HEK293 (cell line): Measurements from ENCODE around the gene TMEM61.

Source experiments
- EGR2 ChIP-seq: fragments of 450-650 bp; formaldehyde crosslinking; IDR thresholded peaks from 2 replicates; pipeline ENCODE4 v1.5.1; 2016; ENCODE audit warnings: low read depth, missing biosample characterization, missing genetic modification characterization
- FEZF1 ChIP-seq: fragments of 450-650 bp; formaldehyde crosslinking; IDR thresholded peaks from 2 replicates; pipeline ENCODE4 v1.5.1; 2016; ENCODE audit warnings: missing biosample characterization, missing genetic modification characterization
- HOXD13 ChIP-seq: sonication (generic); formaldehyde crosslinking; IDR thresholded peaks from 2 replicates; pipeline ENCODE4 v1.8.0; 2022; ENCODE audit warnings: missing genetic modification reagents, borderline replicate concordance
- MEIS1 ChIP-seq: sonication (generic); formaldehyde crosslinking; IDR thresholded peaks from 2 replicates; pipeline ENCODE4 v1.8.1; 2022; ENCODE audit warnings: missing genetic modification reagents, mild to moderate bottlenecking, borderline replicate concordance
- PRDM1 ChIP-seq: fragments of 450-650 bp; formaldehyde crosslinking; IDR thresholded peaks from 2 replicates; pipeline ENCODE4; 2016; ENCODE audit warnings: missing biosample characterization, missing genetic modification characterization
- SP7 ChIP-seq: fragments of 450-650 bp; formaldehyde crosslinking; IDR thresholded peaks from 2 replicates; pipeline ENCODE4 v1.5.1; 2016; ENCODE audit warnings: missing biosample characterization, missing genetic modification characterization
- ZFHX2 ChIP-seq: fragments of 450-650 bp; formaldehyde crosslinking; conservative IDR thresholded peaks from 2 replicates; pipeline ENCODE4 v1.5.1; 2016; ENCODE audit warnings: missing biosample characterization, missing genetic modification characterization
- ZNF10 ChIP-seq: fragments of 450-650 bp; formaldehyde crosslinking; IDR thresholded peaks from 2 replicates; pipeline ENCODE4 v1.5.1; 2017; ENCODE audit warnings: missing biosample characterization, missing genetic modification characterization
- ZNF121 ChIP-seq: fragments of 450-650 bp; formaldehyde crosslinking; IDR thresholded peaks from 2 replicates; pipeline ENCODE4 v1.5.1; 2016; ENCODE audit warnings: missing biosample characterization, missing genetic modification characterization
- ZNF561 ChIP-seq: fragments of 450-650 bp; IDR thresholded peaks from 2 replicates; pipeline ENCODE4 v1.5.1; 2018; ENCODE audit warnings: missing biosample characterization, missing genetic modification characterization, borderline replicate concordance
- ZNF600 ChIP-seq: fragments of 450-650 bp; formaldehyde crosslinking; IDR thresholded peaks from 2 replicates; pipeline ENCODE4 v1.5.1; 2016; ENCODE audit warnings: missing biosample characterization, missing genetic modification characterization
- ZNF626 ChIP-seq: fragments of 450-650 bp; sonication (Bioruptor Pico); formaldehyde crosslinking; IDR thresholded peaks from 2 replicates; pipeline ENCODE4 v1.5.1; 2018; ENCODE audit warnings: missing biosample characterization, missing genetic modification characterization, inconsistent platforms
- ZNF654 ChIP-seq: fragments of 450-650 bp; formaldehyde crosslinking; IDR thresholded peaks from 2 replicates; pipeline ENCODE4 v1.5.1; 2016; ENCODE audit warnings: low read depth, missing biosample characterization, missing genetic modification characterization
- ZSCAN30 ChIP-seq: fragments of 450-650 bp; IDR thresholded peaks from 2 replicates; pipeline ENCODE4 v1.5.1; 2018; ENCODE audit warnings: missing biosample characterization, mild to moderate bottlenecking, missing genetic modification characterization, moderate library complexity
- ZXDB ChIP-seq: fragments of 450-650 bp; formaldehyde crosslinking; IDR thresholded peaks from 2 replicates; pipeline ENCODE4 v1.5.1; 2016; ENCODE audit warnings: missing biosample characterization, missing genetic modification characterization
- TF ChIP-seq, protein P1 (sequence below): fragments of 450-650 bp; formaldehyde crosslinking; IDR thresholded peaks from 2 replicates; pipeline ENCODE4 v1.5.1; 2016; ENCODE audit warnings: missing biosample characterization, missing genetic modification characterization
- TF ChIP-seq, protein P2 (sequence below): fragments of 450-650 bp; formaldehyde crosslinking; IDR thresholded peaks from 2 replicates; pipeline ENCODE4 v1.5.1; 2016; ENCODE audit warnings: missing biosample characterization, missing genetic modification characterization
- TF ChIP-seq, protein P3 (sequence below): fragments of 450-650 bp; formaldehyde crosslinking; IDR thresholded peaks from 2 replicates; pipeline ENCODE4 v1.5.1; 2016; ENCODE audit warnings: missing biosample characterization, missing genetic modification characterization
- TF ChIP-seq, protein P4 (sequence below): fragments of 450-650 bp; formaldehyde crosslinking; conservative IDR thresholded peaks from 2 replicates; pipeline ENCODE4 v1.5.1; 2016; ENCODE audit warnings: low read depth, missing biosample characterization, missing genetic modification characterization
- TF ChIP-seq, protein P5 (sequence below): fragments of 450-650 bp; formaldehyde crosslinking; IDR thresholded peaks from 2 replicates; pipeline ENCODE4 v1.5.1; 2016; ENCODE audit warnings: missing biosample characterization, missing genetic modification characterization
- TF ChIP-seq, protein P6 (sequence below): fragments of 450-650 bp; formaldehyde crosslinking; IDR thresholded peaks from 2 replicates; pipeline ENCODE4 v1.5.1; 2016; ENCODE audit warnings: missing biosample characterization, missing genetic modification characterization, borderline replicate concordance
- TF ChIP-seq, protein P7 (sequence below): fragments of 450-650 bp; formaldehyde crosslinking; IDR thresholded peaks from 2 replicates; pipeline ENCODE4 v1.5.1; 2016; ENCODE audit warnings: missing biosample characterization, missing genetic modification characterization
- TF ChIP-seq, protein P8 (sequence below): fragments of 450-650 bp; formaldehyde crosslinking; IDR thresholded peaks from 2 replicates; pipeline ENCODE4 v1.5.1; 2016; ENCODE audit warnings: missing biosample characterization, missing genetic modification characterization

The TMEM61 gene

DNA sequence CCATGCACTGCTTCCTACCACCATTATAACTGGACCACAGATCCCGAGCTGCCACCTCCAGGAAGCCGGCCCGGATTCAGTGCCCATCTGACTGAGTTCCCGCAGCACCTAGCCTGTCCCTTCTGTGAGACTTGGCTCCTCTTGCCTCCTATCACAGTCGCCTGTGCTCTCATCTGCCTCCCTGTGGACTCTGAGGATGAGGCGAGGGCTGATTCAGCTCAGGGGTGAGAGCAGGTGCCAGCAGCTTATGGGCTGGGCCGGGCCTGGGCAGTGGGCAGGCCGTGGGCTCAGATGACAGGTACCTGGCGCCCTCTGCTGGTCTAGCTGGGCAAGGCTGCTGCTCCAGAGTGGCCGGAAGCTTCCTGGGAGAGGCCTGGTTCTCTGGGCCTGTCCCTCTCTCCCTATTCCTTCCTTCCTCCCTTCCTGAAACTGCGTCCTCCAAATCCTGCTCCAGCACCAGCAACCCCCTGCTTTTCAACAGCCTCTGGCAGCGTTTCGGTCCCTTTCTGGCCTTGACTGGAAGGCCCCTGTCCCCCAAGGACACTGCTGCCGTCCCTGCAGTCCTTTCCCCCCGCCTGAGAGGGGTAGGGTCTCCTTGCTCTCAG is 41.6 kb downstream of the TMEM61 start (continued):
- TF ChIP-seq, protein P1, sequence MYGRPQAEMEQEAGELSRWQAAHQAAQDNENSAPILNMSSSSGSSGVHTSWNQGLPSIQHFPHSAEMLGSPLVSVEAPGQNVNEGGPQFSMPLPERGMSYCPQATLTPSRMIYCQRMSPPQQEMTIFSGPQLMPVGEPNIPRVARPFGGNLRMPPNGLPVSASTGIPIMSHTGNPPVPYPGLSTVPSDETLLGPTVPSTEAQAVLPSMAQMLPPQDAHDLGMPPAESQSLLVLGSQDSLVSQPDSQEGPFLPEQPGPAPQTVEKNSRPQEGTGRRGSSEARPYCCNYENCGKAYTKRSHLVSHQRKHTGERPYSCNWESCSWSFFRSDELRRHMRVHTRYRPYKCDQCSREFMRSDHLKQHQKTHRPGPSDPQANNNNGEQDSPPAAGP (tag by site-specific recombination) = peak; percentile 65; the same call in 1 of the 2 replicates
- TF ChIP-seq EGR2 = peak; percentile 69
- no peak for TF ChIP-seq HOXD13
- TF ChIP-seq MEIS1 (CRISPR knock-in tag) = no peak
- peak; percentile 46; the same call in 1 of the 2 replicates for TF ChIP-seq SP7 (tag by site-specific recombination)
- peak; percentile 90 for TF ChIP-seq ZNF121 (tag by site-specific recombination)
- peak; percentile 73 for TF ChIP-seq ZFHX2 (tag by site-specific recombination)
- no peak for TF ChIP-seq FEZF1 (tag by site-specific recombination)
- TF ChIP-seq, protein P2, sequence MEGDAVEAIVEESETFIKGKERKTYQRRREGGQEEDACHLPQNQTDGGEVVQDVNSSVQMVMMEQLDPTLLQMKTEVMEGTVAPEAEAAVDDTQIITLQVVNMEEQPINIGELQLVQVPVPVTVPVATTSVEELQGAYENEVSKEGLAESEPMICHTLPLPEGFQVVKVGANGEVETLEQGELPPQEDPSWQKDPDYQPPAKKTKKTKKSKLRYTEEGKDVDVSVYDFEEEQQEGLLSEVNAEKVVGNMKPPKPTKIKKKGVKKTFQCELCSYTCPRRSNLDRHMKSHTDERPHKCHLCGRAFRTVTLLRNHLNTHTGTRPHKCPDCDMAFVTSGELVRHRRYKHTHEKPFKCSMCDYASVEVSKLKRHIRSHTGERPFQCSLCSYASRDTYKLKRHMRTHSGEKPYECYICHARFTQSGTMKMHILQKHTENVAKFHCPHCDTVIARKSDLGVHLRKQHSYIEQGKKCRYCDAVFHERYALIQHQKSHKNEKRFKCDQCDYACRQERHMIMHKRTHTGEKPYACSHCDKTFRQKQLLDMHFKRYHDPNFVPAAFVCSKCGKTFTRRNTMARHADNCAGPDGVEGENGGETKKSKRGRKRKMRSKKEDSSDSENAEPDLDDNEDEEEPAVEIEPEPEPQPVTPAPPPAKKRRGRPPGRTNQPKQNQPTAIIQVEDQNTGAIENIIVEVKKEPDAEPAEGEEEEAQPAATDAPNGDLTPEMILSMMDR = peak; percentile 98
- TF ChIP-seq, protein P3, sequence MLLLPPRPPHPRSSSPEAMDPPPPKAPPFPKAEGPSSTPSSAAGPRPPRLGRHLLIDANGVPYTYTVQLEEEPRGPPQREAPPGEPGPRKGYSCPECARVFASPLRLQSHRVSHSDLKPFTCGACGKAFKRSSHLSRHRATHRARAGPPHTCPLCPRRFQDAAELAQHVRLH (tag by site-specific recombination) = peak; percentile 30; the same call in 1 of the 2 replicates
- peak; percentile 70; the same call in 1 of the 2 replicates for TF ChIP-seq ZSCAN30 (tag by site-specific recombination)
- TF ChIP-seq, protein P4, sequence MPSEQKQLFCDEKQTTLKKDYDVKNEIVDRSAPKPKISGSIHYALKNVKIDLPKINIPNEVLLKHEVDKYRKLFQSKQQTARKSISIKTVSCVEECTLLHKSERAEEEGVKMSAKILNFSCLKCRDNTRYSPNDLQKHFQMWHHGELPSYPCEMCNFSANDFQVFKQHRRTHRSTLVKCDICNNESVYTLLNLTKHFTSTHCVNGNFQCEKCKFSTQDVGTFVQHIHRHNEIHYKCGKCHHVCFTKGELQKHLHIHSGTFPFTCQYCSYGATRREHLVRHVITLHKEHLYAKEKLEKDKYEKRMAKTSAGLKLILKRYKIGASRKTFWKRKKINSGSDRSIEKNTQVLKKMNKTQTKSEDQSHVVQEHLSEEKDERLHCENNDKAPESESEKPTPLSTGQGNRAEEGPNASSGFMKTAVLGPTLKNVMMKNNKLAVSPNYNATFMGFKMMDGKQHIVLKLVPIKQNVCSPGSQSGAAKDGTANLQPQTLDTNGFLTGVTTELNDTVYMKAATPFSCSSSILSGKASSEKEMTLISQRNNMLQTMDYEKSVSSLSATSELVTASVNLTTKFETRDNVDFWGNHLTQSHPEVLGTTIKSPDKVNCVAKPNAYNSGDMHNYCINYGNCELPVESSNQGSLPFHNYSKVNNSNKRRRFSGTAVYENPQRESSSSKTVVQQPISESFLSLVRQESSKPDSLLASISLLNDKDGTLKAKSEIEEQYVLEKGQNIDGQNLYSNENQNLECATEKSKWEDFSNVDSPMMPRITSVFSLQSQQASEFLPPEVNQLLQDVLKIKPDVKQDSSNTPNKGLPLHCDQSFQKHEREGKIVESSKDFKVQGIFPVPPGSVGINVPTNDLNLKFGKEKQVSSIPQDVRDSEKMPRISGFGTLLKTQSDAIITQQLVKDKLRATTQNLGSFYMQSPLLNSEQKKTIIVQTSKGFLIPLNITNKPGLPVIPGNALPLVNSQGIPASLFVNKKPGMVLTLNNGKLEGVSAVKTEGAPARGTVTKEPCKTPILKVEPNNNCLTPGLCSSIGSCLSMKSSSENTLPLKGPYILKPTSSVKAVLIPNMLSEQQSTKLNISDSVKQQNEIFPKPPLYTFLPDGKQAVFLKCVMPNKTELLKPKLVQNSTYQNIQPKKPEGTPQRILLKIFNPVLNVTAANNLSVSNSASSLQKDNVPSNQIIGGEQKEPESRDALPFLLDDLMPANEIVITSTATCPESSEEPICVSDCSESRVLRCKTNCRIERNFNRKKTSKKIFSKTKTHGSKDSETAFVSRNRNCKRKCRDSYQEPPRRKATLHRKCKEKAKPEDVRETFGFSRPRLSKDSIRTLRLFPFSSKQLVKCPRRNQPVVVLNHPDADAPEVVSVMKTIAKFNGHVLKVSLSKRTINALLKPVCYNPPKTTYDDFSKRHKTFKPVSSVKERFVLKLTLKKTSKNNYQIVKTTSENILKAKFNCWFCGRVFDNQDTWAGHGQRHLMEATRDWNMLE (tag by site-specific recombination) = peak; percentile 43; the same call in 1 of the 2 replicates
- 0 out of 2 replicates have a peak, but pooled peaks have one; percentile 10 for TF ChIP-seq ZXDB (tag by site-specific recombination)
- TF ChIP-seq, protein P5, sequence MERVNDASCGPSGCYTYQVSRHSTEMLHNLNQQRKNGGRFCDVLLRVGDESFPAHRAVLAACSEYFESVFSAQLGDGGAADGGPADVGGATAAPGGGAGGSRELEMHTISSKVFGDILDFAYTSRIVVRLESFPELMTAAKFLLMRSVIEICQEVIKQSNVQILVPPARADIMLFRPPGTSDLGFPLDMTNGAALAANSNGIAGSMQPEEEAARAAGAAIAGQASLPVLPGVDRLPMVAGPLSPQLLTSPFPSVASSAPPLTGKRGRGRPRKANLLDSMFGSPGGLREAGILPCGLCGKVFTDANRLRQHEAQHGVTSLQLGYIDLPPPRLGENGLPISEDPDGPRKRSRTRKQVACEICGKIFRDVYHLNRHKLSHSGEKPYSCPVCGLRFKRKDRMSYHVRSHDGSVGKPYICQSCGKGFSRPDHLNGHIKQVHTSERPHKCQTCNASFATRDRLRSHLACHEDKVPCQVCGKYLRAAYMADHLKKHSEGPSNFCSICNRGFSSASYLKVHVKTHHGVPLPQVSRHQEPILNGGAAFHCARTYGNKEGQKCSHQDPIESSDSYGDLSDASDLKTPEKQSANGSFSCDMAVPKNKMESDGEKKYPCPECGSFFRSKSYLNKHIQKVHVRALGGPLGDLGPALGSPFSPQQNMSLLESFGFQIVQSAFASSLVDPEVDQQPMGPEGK (tag by site-specific recombination) = peak; percentile 28; the same call in 1 of the 2 replicates
- TF ChIP-seq ZNF600 (tag by site-specific recombination) = 0 out of 2 replicates have a peak, but pooled peaks have one; percentile 19
- TF ChIP-seq, protein P6, sequence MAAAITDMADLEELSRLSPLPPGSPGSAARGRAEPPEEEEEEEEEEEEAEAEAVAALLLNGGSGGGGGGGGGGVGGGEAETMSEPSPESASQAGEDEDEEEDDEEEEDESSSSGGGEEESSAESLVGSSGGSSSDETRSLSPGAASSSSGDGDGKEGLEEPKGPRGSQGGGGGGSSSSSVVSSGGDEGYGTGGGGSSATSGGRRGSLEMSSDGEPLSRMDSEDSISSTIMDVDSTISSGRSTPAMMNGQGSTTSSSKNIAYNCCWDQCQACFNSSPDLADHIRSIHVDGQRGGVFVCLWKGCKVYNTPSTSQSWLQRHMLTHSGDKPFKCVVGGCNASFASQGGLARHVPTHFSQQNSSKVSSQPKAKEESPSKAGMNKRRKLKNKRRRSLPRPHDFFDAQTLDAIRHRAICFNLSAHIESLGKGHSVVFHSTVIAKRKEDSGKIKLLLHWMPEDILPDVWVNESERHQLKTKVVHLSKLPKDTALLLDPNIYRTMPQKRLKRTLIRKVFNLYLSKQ (tag by site-specific recombination) = no peak
- TF ChIP-seq, protein P7, sequence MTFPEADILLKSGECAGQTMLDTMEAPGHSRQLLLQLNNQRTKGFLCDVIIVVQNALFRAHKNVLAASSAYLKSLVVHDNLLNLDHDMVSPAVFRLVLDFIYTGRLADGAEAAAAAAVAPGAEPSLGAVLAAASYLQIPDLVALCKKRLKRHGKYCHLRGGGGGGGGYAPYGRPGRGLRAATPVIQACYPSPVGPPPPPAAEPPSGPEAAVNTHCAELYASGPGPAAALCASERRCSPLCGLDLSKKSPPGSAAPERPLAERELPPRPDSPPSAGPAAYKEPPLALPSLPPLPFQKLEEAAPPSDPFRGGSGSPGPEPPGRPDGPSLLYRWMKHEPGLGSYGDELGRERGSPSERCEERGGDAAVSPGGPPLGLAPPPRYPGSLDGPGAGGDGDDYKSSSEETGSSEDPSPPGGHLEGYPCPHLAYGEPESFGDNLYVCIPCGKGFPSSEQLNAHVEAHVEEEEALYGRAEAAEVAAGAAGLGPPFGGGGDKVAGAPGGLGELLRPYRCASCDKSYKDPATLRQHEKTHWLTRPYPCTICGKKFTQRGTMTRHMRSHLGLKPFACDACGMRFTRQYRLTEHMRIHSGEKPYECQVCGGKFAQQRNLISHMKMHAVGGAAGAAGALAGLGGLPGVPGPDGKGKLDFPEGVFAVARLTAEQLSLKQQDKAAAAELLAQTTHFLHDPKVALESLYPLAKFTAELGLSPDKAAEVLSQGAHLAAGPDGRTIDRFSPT = peak; percentile 91
- TF ChIP-seq, protein P8, sequence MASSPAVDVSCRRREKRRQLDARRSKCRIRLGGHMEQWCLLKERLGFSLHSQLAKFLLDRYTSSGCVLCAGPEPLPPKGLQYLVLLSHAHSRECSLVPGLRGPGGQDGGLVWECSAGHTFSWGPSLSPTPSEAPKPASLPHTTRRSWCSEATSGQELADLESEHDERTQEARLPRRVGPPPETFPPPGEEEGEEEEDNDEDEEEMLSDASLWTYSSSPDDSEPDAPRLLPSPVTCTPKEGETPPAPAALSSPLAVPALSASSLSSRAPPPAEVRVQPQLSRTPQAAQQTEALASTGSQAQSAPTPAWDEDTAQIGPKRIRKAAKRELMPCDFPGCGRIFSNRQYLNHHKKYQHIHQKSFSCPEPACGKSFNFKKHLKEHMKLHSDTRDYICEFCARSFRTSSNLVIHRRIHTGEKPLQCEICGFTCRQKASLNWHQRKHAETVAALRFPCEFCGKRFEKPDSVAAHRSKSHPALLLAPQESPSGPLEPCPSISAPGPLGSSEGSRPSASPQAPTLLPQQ (tag by site-specific recombination) = peak; percentile 33; the same call in 1 of the 2 replicates
- TF ChIP-seq ZNF626 = no peak
- TF ChIP-seq ZNF561 = no peak
- peak; percentile 96 for TF ChIP-seq ZNF10 (tag by site-specific recombination)
- peak; percentile 91 for TF ChIP-seq ZNF654
- TF ChIP-seq PRDM1 (tag by site-specific recombination) = no peak
